ENCODE results near the gene AMPD2. TPM values are rescaled to one million over a fixed set of nuclear protein-coding genes. Genes with fewer than 3 reads are reported as not detected.

Gene AMPD2
- total and polyA plus RNA-seq, 4 donors = 16.7 to 57.4 (median 44.5) TPM

DNA sequence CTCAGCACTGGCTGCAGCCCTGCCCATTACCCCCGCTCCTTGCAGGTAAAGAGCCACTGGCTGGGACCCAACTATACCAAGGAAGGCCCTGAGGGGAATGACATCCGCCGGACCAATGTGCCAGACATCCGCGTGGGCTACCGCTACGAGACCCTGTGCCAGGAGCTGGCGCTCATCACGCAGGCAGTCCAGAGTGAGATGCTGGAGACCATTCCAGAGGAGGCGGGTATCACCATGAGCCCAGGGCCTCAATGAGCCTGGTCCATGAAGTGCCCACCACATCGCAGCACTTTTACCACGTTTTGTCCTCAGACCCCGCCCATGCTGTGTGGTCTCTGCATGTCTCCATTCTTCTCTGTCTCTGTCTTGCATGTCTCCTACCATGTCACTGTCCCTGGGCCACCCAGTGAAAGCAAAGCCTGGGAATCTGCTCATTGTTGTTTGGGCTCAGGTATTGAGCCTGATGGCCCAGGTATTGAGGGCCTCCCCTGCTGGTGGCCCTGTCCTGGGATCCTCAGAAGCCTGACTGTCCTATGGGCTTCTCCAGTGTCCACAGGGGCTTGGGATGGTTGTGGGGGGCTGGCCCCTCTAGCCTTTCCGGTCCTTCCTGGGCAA is 11.4 kb downstream of the AMPD2 start:
- Histone ChIP-seq H3K27ac (ENCODE audit: low read depth in 1 of 2, low read length in 1 of 2) (no peak overlapping the region), H3K4me1 (ENCODE audit: control insufficient read depth in 5 of 5, insufficient read depth in 5 of 5, low read length in 5 of 5) (no peaks in the 10 kb centered on the region), H3K4me3 (no peak overlapping the region), H3K9ac (ENCODE audit: insufficient read depth in 1 of 2, low read length in 2 of 2) (no peak overlapping the region), H3K27me3 (ENCODE audit: control insufficient read depth in 3 of 3, insufficient read depth in 3 of 3, low read length in 2 of 3) (no peaks in the 10 kb centered on the region), H3K9me3 (ENCODE audit: control insufficient read depth in 4 of 4, insufficient read depth in 3 of 4, low read length in 3 of 4) (no peaks in the 10 kb centered on the region), H3K36me3 (ENCODE audit: control insufficient read depth in 4 of 4, insufficient read depth in 4 of 4, low read length in 4 of 4) (peaks cover 0 to 53% (median 24%) of the 10 kb centered on the region in 4 donors)
- 97 to 98% methylated on average over 14 of the region's 14 CpGs for WGBS, 2 donors
- no peak for DNase-seq
- TF ChIP-seq, protein P1, sequence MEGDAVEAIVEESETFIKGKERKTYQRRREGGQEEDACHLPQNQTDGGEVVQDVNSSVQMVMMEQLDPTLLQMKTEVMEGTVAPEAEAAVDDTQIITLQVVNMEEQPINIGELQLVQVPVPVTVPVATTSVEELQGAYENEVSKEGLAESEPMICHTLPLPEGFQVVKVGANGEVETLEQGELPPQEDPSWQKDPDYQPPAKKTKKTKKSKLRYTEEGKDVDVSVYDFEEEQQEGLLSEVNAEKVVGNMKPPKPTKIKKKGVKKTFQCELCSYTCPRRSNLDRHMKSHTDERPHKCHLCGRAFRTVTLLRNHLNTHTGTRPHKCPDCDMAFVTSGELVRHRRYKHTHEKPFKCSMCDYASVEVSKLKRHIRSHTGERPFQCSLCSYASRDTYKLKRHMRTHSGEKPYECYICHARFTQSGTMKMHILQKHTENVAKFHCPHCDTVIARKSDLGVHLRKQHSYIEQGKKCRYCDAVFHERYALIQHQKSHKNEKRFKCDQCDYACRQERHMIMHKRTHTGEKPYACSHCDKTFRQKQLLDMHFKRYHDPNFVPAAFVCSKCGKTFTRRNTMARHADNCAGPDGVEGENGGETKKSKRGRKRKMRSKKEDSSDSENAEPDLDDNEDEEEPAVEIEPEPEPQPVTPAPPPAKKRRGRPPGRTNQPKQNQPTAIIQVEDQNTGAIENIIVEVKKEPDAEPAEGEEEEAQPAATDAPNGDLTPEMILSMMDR (IDR thresholded peaks at IDR 0.05; ENCODE audit: control extremely low read depth, extremely low read depth) = no peak
- ATAC-seq (ENCODE audit: insufficient read depth, low FRiP score) = no peak

DNA sequence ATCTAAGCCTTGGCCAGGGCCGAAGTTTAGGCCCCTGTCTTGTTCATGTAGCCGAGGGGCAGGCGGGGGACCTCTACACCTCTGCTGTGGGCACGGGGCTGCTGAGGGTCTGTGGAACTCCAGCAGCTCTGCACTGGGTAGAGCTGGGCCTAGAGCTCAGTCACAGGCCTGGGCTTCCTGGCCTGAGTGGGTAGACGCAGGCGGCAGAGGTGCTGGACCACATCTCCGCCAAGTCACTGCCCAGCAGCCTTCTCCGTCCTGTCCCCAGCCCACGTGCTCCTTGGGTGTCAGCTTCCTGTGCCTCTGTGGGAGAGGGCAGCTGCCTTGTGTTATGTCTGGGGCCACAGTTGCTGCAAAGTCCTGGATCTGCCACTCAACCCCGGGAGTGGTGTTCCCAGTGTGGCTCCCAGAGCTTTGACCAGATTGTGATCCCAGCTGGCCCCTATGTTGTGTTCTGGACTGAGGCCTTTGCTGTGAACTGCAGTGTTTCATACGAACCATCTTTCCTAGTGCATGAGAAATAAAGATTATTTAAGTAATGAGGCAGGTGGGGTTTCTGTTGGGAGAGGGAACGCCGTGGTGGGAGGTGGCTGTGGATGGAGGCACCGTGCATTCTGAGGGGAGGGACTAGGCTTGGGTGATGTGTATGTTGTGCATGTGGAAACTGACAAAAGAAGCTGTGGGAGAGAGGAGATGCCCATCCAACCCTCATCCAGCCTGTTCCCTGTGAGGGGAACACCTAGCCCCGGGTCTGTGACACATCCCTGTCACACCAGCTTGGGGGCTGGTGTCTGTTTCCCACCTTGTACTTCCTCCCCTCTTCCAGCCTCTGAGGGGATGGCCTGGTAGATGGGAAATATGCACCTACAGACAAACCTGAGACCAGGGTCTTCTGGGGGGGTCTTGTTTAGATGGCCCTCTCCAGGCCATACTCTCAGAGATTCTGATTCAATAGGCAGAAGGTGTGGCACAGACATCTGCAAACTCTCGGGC is 12.2 kb downstream of the AMPD2 start:
- Histone ChIP-seq H3K36me3 (ENCODE audit: control insufficient read depth in 4 of 4, insufficient read depth in 4 of 4, low read length in 4 of 4) (peaks cover 0 to 48% (median 24%) of the 10 kb centered on the region in 4 donors), H3K4me1 (ENCODE audit: control insufficient read depth in 5 of 5, insufficient read depth in 5 of 5, low read length in 5 of 5) (no peaks in the 10 kb centered on the region), H3K27ac (ENCODE audit: low read depth in 1 of 2, low read length in 1 of 2) (no peak overlapping the region), H3K4me3 (no peak overlapping the region), H3K9me3 (ENCODE audit: control insufficient read depth in 4 of 4, insufficient read depth in 3 of 4, low read length in 3 of 4) (no peaks in the 10 kb centered on the region), H3K27me3 (ENCODE audit: control insufficient read depth in 3 of 3, insufficient read depth in 3 of 3, low read length in 2 of 3) (no peaks in the 10 kb centered on the region), H3K9ac (ENCODE audit: insufficient read depth in 1 of 2, low read length in 2 of 2) (no peak overlapping the region)
- DNase-seq (no peak), ATAC-seq (ENCODE audit: insufficient read depth, low FRiP score) (no peak)
- 91% methylated on average over 16 of the region's 16 CpGs for WGBS, 2 donors
- TF ChIP-seq, protein P1 (IDR thresholded peaks at IDR 0.05; ENCODE audit: control extremely low read depth, extremely low read depth) = no peak

DNA sequence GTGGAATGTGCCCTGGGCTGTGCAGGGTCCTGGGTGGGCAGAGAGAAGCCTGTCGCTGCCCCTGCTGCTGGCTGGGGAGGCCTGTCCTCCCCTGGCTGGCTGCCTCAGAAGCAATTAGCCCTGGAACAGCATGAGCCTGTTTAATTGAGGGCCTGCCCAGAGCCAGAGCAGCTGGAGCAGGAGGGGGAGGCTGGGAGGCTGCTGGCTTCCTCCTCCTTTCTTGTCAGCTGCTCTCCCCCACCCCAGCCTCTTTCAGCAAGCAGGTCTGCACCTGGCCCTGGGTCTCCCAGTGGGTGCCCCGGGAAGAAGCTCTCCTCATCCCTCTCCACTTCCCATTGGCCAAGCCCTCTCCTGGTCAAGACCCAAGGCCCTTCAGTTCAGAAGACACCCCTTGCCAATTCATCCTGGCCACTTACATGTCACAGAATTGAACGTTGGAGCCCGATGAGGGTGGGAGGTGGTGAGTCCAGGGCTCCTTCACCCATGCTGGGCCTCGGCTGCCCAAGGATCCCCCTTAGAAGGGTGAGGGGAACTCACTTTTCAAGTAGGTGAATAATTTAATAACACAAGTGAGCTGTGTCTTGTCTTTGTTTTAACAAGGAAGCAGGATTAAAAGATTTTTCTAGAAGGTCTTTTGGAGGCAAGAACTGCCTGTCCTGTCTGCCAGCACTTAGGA is 13.2 kb downstream of the AMPD2 start:
- Histone ChIP-seq H3K4me3 (no peak overlapping the region), H3K36me3 (ENCODE audit: control insufficient read depth in 4 of 4, insufficient read depth in 4 of 4, low read length in 4 of 4) (peaks cover 0 to 38% (median 21%) of the 10 kb centered on the region in 4 donors), H3K27ac (ENCODE audit: low read depth in 1 of 2, low read length in 1 of 2) (no peak overlapping the region), H3K4me1 (ENCODE audit: control insufficient read depth in 5 of 5, insufficient read depth in 5 of 5, low read length in 5 of 5) (no peaks in the 10 kb centered on the region), H3K9ac (ENCODE audit: insufficient read depth in 1 of 2, low read length in 2 of 2) (no peak overlapping the region), H3K9me3 (ENCODE audit: control insufficient read depth in 4 of 4, insufficient read depth in 3 of 4, low read length in 3 of 4) (no peaks in the 10 kb centered on the region), H3K27me3 (ENCODE audit: control insufficient read depth in 3 of 3, insufficient read depth in 3 of 3, low read length in 2 of 3) (no peaks in the 10 kb centered on the region)
- DNase-seq = peak; percentile 37 to 56 (median 55)
- ATAC-seq (ENCODE audit: insufficient read depth, low FRiP score) = no peak
- WGBS, 2 donors = 73 to 75% methylated on average over 5 of the region's 5 CpGs
- TF ChIP-seq, protein P1 (IDR thresholded peaks at IDR 0.05; ENCODE audit: control extremely low read depth, extremely low read depth) = no peak
